ENCODE data around the gene ATP5MC2. TPM values are rescaled to one million over a fixed set of nuclear protein-coding genes. Genes with fewer than 3 reads are reported as not detected.

The ATP5MC2 gene
- total RNA-seq, 1 experiment from 2014 or later: 304 TPM

- Histone ChIP-seq H3K79me2 (ENCODE audit: insufficient read depth, low read length) (peaks cover 50% of the 10 kb centered on the region), H3K4me3 (replicated peaks in 1 of 2; ENCODE audit: low read depth in 1 of 2, low read length in 2 of 2) (no peak overlapping the region), H3K4me1 (ENCODE audit: control insufficient read depth in 1 of 2, insufficient read depth in 2 of 2, low read length in 2 of 2) (no peaks in the 10 kb centered on the region), H3K27ac (ENCODE audit: low read depth, low read length) (no peak overlapping the region), H3K9ac (ENCODE audit: low read length) (no peak overlapping the region), H3K4me2 (ENCODE audit: low read length) (no peak overlapping the region), H3K36me3 (ENCODE audit: control insufficient read depth in 1 of 2, insufficient read depth in 2 of 2, low read length in 2 of 2) (no peaks in the 10 kb centered on the region; a peak in 1 of 4 replicates), H3K9me3 (ENCODE audit: control insufficient read depth in 1 of 2, insufficient read depth in 1 of 2, low read depth in 1 of 2, low read length in 2 of 2) (no peaks in the 10 kb centered on the region), H3K9me2 (ENCODE audit: insufficient read depth) (no peaks in the 10 kb centered on the region), H4K20me1 (ENCODE audit: insufficient read depth) (peaks cover 4% of the 10 kb centered on the region; the same call in 1 of the 2 replicates), H2AFZ (ENCODE audit: low read depth, low read length, poor library complexity, severe bottlenecking) (no peak overlapping the region), H3K27me3 (ENCODE audit: insufficient read depth, low read length) (no peaks in the 10 kb centered on the region)
- no TSS peak for BruUV-seq (replicated peaks)
- ChIA-PET RAD21 (ENCODE audit: low non-redundant PET in 1 of 2, low total read pairs in 2 of 2, uncharacterized antibody in 2 of 2, unreplicated experiment in 2 of 2) (no interaction called here), POLR2A (no interaction called here), CTCF (no interaction called here)
- TF ChIP-seq SIN3A (IDR thresholded peaks at IDR 0.05; ENCODE audit: low read depth): no peak
- no peak for TF ChIP-seq JUND (IDR thresholded peaks at IDR 0.05)
- no peak for TF ChIP-seq FOSL1 (IDR thresholded peaks at IDR 0.05; ENCODE audit: low read depth)
- TF ChIP-seq ZNF274 (IDR thresholded peaks at IDR 0.05; ENCODE audit: low read depth, low read length): no peak
- no peak for TF ChIP-seq CEBPB (IDR thresholded peaks at IDR 0.05; ENCODE audit: low read depth)
- TF ChIP-seq SP1 (IDR thresholded peaks at IDR 0.05; ENCODE audit: low read depth): no peak
- no peak for TF ChIP-seq CTCF (IDR thresholded peaks at IDR 0.05 in 2 of 3, conservative IDR thresholded peaks at IDR 0.05 in 1 of 3; ENCODE audit: borderline replicate concordance in 1 of 3, insufficient read depth in 1 of 3, low read depth in 2 of 3, low read length in 2 of 3)
- no peak for TF ChIP-seq POLR2A (IDR thresholded peaks at IDR 0.05; ENCODE audit: borderline replicate concordance, extremely low read depth, insufficient read depth, insufficient read length)
- no peak for TF ChIP-seq POLR2AphosphoS5 (IDR thresholded peaks at IDR 0.05; ENCODE audit: low read depth, low read length)
- TF ChIP-seq TCF7L2 (IDR thresholded peaks at IDR 0.05; ENCODE audit: borderline replicate concordance, extremely low read depth, insufficient read depth, insufficient read length): no peak
- TF ChIP-seq EZH2 (IDR thresholded peaks at IDR 0.05): no peak
- TF ChIP-seq, protein P1, sequence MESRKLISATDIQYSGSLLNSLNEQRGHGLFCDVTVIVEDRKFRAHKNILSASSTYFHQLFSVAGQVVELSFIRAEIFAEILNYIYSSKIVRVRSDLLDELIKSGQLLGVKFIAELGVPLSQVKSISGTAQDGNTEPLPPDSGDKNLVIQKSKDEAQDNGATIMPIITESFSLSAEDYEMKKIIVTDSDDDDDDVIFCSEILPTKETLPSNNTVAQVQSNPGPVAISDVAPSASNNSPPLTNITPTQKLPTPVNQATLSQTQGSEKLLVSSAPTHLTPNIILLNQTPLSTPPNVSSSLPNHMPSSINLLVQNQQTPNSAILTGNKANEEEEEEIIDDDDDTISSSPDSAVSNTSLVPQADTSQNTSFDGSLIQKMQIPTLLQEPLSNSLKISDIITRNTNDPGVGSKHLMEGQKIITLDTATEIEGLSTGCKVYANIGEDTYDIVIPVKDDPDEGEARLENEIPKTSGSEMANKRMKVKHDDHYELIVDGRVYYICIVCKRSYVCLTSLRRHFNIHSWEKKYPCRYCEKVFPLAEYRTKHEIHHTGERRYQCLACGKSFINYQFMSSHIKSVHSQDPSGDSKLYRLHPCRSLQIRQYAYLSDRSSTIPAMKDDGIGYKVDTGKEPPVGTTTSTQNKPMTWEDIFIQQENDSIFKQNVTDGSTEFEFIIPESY (IDR thresholded peaks at IDR 0.05; ENCODE audit: extremely low read depth, insufficient replicate concordance, low read length): no peak
- TF ChIP-seq CBX3 (IDR thresholded peaks at IDR 0.05; ENCODE audit: low read depth): no peak
- TF ChIP-seq EZH2phosphoT487 (IDR thresholded peaks at IDR 0.05; ENCODE audit: borderline replicate concordance): no peak
- no peak for TF ChIP-seq SRF (IDR thresholded peaks at IDR 0.05; ENCODE audit: low read depth)
- TF ChIP-seq, protein P2, sequence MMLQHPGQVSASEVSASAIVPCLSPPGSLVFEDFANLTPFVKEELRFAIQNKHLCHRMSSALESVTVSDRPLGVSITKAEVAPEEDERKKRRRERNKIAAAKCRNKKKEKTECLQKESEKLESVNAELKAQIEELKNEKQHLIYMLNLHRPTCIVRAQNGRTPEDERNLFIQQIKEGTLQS (IDR thresholded peaks at IDR 0.05): no peak
- no peak for TF ChIP-seq ELF1 (IDR thresholded peaks at IDR 0.05; ENCODE audit: borderline replicate concordance, low read depth)
- no peak for ATAC-seq
- intact Hi-C loops (cut with micrococcal nuclease): no loop called here
- no peak for DNase-seq (ENCODE audit: low read depth, low spot score)
Measured at GRCh38 chr12:53617700-53618099, 58.2 kb downstream of the ATP5MC2 start.

All from HCT116 (cell line).